K562 treated with DMSO at 1 percent for 4 hours (cell line): ENCODE results near the gene TRA2B. TPM values are rescaled to one million over a fixed set of nuclear protein-coding genes. Genes with fewer than 3 reads are reported as not detected.

Experiments
- total RNA-seq: library from RNA; unstranded; fragments of 300-600 nt; gene quantifications from 2 replicates; pipeline ENCODE4 v1.2.3, GENCODE V29; 2022; ENCODE audit not compliant: insufficient read depth

TRA2B gene
- total RNA-seq: 80.5 and 88.7 TPM in 2 replicates

DNA sequence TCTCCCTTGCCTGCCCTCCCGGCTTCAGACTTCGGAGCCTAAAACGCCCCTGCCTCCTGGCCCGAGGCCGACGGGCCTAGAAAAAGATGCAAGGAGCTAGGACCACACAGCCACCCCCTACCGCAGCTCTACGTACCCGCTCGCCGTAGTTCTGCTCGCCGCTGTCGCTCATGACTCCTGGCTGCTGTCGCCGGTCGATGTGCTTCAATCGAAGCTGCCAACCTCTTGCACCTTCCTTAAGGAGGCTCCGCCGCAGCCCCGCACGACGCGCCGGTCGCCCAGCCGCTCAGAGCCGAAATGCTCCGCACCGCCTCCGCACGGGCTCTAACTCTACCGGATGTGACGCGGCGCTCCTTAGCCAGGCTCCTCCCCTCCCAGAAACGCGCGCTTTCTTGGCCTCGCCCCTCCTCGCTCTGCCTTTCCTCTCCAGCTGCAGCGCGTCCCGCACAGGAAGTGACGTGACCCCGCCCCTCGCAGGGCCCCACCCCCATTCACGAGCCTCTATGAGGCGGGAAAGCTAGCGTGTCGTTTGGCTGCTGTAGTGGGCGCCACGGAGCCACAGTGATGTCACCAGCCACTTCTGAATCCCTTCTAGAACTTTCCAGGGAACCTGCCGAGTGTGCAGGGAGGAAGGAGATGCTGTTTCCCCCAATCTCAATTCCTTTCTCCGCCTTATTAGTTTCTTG lies at the start of gene TRA2B:
Gene TRA2B, minus strand, starts transcription at position 326 of the 686 bp plus-strand sequence. Its CDS starts 154 bp downstream, at position 172.

Other genes with a start within 250 kb of the TRA2B start
- gene IGF2BP2, start 113.0 kb downstream of the TRA2B start, total RNA-seq: 17.5 and 20.5 TPM in 2 replicates
- 8.5 and 13.1 TPM in 2 replicates for gene ETV5, start 171.1 kb upstream of the TRA2B start, total RNA-seq